HG03469 (cell line): ENCODE measurements around the gene FILIP1L.

Source experiments
- ATAC-seq: cut with Tn5 transposase; IDR thresholded peaks from one replicate; pipeline ENCODE4 v1.9.1; 2021; ENCODE audit warnings: mild to moderate bottlenecking, moderate library complexity, moderate number of reproducible peaks; ENCODE audit not compliant: unreplicated experiment

The FILIP1L gene

GRCh38 chr3:99817437-99818240 lies 296.7 kb downstream of the FILIP1L start, which contains the start of gene CMSS1:
CMSS1 (plus strand) TSS chr3:99817862.
- peak; percentile 94 for ATAC-seq

GRCh38 chr3:99817047-99817436 lies 297.3 kb downstream of the FILIP1L start:
- ATAC-seq, result no peak

GRCh38 chr3:99810403-99810802 lies 303.9 kb downstream of the FILIP1L start:
- ATAC-seq, result no peak

GRCh38 chr3:99809565-99809964 lies 304.7 kb downstream of the FILIP1L start:
- ATAC-seq, result no peak

- no peak for ATAC-seq
These were observed 306.0 kb downstream of the FILIP1L start for GRCh38 chr3:99808163-99808794.

- no peak for ATAC-seq
These were observed 309.1 kb downstream of the FILIP1L start for GRCh38 chr3:99805160-99805559.

- ATAC-seq, result no peak
These were observed 311.0 kb downstream of the FILIP1L start for GRCh38 chr3:99803297-99803696.

GRCh38 chr3:99799422-99799821 lies 314.9 kb downstream of the FILIP1L start:
- no peak for ATAC-seq

- ATAC-seq, result no peak
These were observed 318.7 kb downstream of the FILIP1L start for GRCh38 chr3:99795573-99795972.

GRCh38 chr3:99794485-99794884 lies 319.8 kb downstream of the FILIP1L start:
- ATAC-seq, result no peak

GRCh38 chr3:99789011-99789721 lies 325.1 kb downstream of the FILIP1L start:
- peak; percentile 90 for ATAC-seq
